Germinal center (tissue), 1 donor: ENCODE data around the gene TEX2.

Experiments used
- DNase-seq: peaks from one replicate; pipeline ENCODE4 v3.0.0; 2012; ENCODE audit warnings: mixed read lengths, low spot score

TEX2 gene

GRCh38 chr17:64158406-64158805, 104.7 kb downstream of the TEX2 start:
- DNase-seq = no peak

GRCh38 chr17:64157669-64158180, 105.3 kb downstream of the TEX2 start:
- DNase-seq = no peak

- DNase-seq = no peak
These were observed 106.4 kb downstream of the TEX2 start for GRCh38 chr17:64156670-64157069.

GRCh38 chr17:64155751-64156544, 107.1 kb downstream of the TEX2 start:
- no peak for DNase-seq

GRCh38 chr17:64155129-64155528, 107.9 kb downstream of the TEX2 start:
- no peak for DNase-seq

- DNase-seq = no peak
These were observed 108.3 kb downstream of the TEX2 start for GRCh38 chr17:64154717-64155116.

GRCh38 chr17:64154313-64154695, 108.8 kb downstream of the TEX2 start:
- DNase-seq = no peak

GRCh38 chr17:64153565-64154312, 109.3 kb downstream of the TEX2 start:
- DNase-seq = no peak

- no peak for DNase-seq
These were observed 110.5 kb downstream of the TEX2 start for GRCh38 chr17:64152428-64153125.

GRCh38 chr17:64151016-64151368, 112.1 kb downstream of the TEX2 start:
- no peak for DNase-seq

GRCh38 chr17:64150237-64151015, 112.6 kb downstream of the TEX2 start:
- no peak for DNase-seq

GRCh38 chr17:64149196-64149595, 113.9 kb downstream of the TEX2 start:
- DNase-seq = no peak

- no peak for DNase-seq
These were observed 114.4 kb downstream of the TEX2 start for GRCh38 chr17:64148699-64149098.

GRCh38 chr17:64148017-64148631, 114.9 kb downstream of the TEX2 start:
- no peak for DNase-seq

GRCh38 chr17:64147110-64148016, 115.7 kb downstream of the TEX2 start:
- no peak for DNase-seq

- DNase-seq = peak; percentile 41
These were observed 116.5 kb downstream of the TEX2 start for GRCh38 chr17:64146418-64147109.

- peak; percentile 98 for DNase-seq
These were observed 117.2 kb downstream of the TEX2 start for GRCh38 chr17:64145751-64146417.

- DNase-seq = no peak
These were observed 117.7 kb downstream of the TEX2 start for GRCh38 chr17:64145375-64145750.

GRCh38 chr17:64139542-64139941, 123.5 kb downstream of the TEX2 start:
- DNase-seq = no peak
